Measurements from ENCODE around the gene SMAD7. TPM values are rescaled to one million over a fixed set of nuclear protein-coding genes. Genes with fewer than 3 reads are reported as not detected.

The SMAD7 gene
- total RNA-seq, 1 experiment from 2014 or later, result 12.3 TPM

DNA sequence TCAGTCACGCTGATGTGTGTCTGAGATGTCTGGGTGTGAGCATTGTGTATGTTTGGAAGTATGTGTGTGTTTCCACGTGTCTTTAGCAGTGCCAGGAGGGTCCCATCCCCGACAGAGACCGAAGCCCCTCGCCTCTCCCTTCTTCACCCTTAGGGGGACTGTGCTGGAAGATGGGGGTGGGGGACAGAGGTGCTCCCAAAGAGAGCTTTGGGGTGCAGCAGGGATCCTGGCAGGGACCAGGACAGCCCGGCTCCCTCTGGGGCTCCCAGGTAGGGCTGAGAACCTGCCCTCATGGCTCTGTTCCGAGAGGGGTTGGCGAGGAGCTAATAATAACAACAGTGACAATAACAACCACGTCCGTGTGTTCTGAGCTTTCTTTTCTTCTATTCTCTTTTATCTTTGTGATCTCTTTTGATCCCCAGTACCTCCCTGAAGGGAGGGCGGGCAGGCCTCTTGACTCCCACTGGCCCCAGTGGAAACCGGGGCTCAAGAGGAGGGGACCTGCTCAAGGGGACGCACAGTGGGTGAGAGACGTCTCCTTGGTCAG lies 57.6 kb downstream of the SMAD7 start:
- intact Hi-C loops (cut with micrococcal nuclease), result no loop called here
- POLR2A ChIA-PET, result no interaction called here
- no peak overlapping the region for H3K27ac Mint-ChIP-seq (ENCODE audit: low read depth, unreplicated experiment)
- no peak overlapping the region for H3K4me3 Mint-ChIP-seq (ENCODE audit: unreplicated experiment)
- peaks cover 7% of the 10 kb centered on the region for H3K4me1 Mint-ChIP-seq (ENCODE audit: insufficient read depth, unreplicated experiment)
- no peaks in the 10 kb centered on the region for H3K36me3 Mint-ChIP-seq (ENCODE audit: insufficient read depth, unreplicated experiment)
- H3K9me3 Mint-ChIP-seq (ENCODE audit: unreplicated experiment), result no peaks in the 10 kb centered on the region
- no TSS peak for BruUV-seq (replicated peaks)
- CTCF ChIA-PET, result no interaction called here
- TF ChIP-seq, protein P1, sequence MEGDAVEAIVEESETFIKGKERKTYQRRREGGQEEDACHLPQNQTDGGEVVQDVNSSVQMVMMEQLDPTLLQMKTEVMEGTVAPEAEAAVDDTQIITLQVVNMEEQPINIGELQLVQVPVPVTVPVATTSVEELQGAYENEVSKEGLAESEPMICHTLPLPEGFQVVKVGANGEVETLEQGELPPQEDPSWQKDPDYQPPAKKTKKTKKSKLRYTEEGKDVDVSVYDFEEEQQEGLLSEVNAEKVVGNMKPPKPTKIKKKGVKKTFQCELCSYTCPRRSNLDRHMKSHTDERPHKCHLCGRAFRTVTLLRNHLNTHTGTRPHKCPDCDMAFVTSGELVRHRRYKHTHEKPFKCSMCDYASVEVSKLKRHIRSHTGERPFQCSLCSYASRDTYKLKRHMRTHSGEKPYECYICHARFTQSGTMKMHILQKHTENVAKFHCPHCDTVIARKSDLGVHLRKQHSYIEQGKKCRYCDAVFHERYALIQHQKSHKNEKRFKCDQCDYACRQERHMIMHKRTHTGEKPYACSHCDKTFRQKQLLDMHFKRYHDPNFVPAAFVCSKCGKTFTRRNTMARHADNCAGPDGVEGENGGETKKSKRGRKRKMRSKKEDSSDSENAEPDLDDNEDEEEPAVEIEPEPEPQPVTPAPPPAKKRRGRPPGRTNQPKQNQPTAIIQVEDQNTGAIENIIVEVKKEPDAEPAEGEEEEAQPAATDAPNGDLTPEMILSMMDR (IDR thresholded peaks at IDR 0.05; ENCODE audit: unreplicated experiment), result no peak
- DNase-seq (ENCODE audit: unreplicated experiment), result no peak
- H3K27me3 Mint-ChIP-seq (ENCODE audit: insufficient read depth, unreplicated experiment), result no peaks in the 10 kb centered on the region

DNA sequence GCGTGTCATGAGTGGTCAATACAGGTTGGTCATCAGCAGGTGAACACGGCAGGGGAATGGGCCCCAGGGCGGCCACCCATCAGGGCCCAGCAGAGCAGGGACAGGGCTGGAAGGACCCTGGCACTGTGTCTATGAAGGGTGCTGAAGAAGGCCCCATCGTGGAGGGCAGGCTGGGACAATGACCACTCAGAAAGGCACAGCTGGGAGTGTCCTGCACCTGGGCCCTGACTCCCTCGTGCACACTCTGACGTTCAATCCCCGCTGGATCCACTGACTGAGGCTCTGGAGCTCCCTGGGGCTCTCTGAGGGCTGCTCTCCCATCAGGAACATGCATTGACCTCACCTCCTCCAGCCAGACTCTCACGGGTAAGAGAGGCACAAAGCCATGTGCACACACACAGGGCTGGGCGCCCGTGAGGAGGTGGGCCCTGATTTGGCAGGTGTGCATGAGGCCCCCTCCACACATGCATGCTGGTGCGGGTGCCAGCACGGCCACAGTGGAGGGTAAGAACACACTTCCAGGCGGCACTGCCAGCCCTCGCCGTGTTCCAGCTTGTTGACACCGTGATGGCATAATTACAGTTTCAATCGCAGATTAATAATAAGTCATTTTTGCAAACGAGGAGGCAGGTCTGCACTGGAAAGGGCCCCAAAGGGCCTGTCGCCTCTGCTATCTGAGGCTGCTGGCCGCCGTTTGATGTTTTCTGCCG lies 58.5 kb downstream of the SMAD7 start:
- Mint-ChIP-seq H3K27ac (ENCODE audit: low read depth, unreplicated experiment) (no peak overlapping the region), H3K9me3 (ENCODE audit: unreplicated experiment) (no peaks in the 10 kb centered on the region), H3K27me3 (ENCODE audit: insufficient read depth, unreplicated experiment) (no peaks in the 10 kb centered on the region), H3K36me3 (ENCODE audit: insufficient read depth, unreplicated experiment) (no peaks in the 10 kb centered on the region), H3K4me3 (ENCODE audit: unreplicated experiment) (no peak overlapping the region), H3K4me1 (ENCODE audit: insufficient read depth, unreplicated experiment) (peaks cover 7% of the 10 kb centered on the region)
- TF ChIP-seq, protein P1 (IDR thresholded peaks at IDR 0.05; ENCODE audit: unreplicated experiment), result no peak
- intact Hi-C loops (cut with micrococcal nuclease), result no loop called here
- ChIA-PET POLR2A (no interaction called here), CTCF (no interaction called here)
- DNase-seq (ENCODE audit: unreplicated experiment), result no peak
- BruUV-seq (replicated peaks), result no TSS peak

DNA sequence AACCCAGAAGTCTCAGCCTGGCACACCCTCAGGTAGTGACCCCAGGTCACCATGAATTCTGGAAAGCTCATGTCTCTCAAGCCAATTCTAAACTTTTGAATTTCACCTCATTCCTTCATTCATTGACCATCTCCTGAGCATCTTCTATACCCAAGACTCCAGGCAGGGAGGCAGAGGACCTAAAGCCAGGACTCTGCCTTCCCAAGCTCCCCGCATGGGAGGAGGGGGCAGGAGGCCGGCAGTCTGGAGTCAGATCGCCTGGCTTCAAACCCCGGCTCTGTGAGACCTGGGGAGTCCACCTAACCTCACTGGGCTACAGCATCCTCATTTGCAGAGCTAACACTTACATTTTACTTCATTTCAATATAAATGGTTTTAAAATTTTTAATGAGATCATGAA lies 59.0 kb downstream of the SMAD7 start:
- BruUV-seq (replicated peaks), result no TSS peak
- H3K27ac Mint-ChIP-seq (ENCODE audit: low read depth, unreplicated experiment), result no peak overlapping the region
- CTCF ChIA-PET, result no interaction called here

DNA sequence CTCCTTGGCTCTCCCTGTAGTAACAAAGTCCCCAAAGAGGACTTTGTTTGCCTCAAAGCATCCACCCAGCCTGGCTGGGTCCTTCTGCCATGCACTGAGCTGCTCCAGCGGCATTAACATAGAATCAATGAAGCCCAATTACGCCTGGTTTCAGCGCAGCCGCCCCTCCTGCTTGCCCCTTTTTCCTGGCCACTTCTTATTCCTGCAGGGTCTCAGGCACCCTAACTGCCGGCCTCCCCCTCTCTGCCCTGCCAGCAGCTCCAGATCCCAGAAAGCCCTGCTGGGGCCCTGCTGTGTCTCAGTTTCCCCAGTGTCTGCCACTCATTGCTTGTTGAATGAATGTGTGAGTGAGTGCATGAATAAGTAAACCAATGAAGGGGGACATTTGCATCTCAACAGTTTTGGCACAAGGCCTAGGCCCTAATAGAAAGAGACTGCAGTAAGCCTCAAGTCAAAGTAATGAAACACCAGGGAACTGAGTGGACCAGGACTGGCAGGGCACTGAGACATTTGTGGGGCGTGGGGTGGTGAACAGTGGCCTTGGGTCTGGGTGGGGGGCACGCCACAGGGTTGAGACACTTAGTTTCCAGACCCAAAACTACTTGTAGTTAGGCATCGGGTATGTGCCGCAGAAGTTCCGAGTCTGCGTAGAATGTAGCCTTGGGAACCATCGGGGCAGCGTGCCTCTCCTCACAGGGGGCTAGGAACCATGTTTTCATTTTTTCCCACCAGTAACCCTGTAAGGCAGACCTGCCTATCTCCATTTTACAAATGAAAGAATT lies 60.6 kb downstream of the SMAD7 start:
- no peaks in the 10 kb centered on the region for H3K4me1 Mint-ChIP-seq (ENCODE audit: insufficient read depth, unreplicated experiment)

More for the DNA sequence above, 59.0 kb downstream of the SMAD7 start:
- TF ChIP-seq, protein P1 (IDR thresholded peaks at IDR 0.05; ENCODE audit: unreplicated experiment), result no peak
- Mint-ChIP-seq H3K9me3 (ENCODE audit: unreplicated experiment) (no peaks in the 10 kb centered on the region), H3K27me3 (ENCODE audit: insufficient read depth, unreplicated experiment) (no peaks in the 10 kb centered on the region), H3K36me3 (ENCODE audit: insufficient read depth, unreplicated experiment) (no peaks in the 10 kb centered on the region), H3K4me1 (ENCODE audit: insufficient read depth, unreplicated experiment) (peaks cover 3% of the 10 kb centered on the region), H3K4me3 (ENCODE audit: unreplicated experiment) (no peak overlapping the region)
- no peak for DNase-seq (ENCODE audit: unreplicated experiment)
- intact Hi-C loops (cut with micrococcal nuclease), result no loop called here
- POLR2A ChIA-PET, result no interaction called here

More for the DNA sequence above, 60.6 kb downstream of the SMAD7 start:
- TF ChIP-seq, protein P1 (IDR thresholded peaks at IDR 0.05; ENCODE audit: unreplicated experiment), result no peak
- POLR2A ChIA-PET, result no interaction called here
- intact Hi-C loops (cut with micrococcal nuclease), result no loop called here
- Mint-ChIP-seq H3K9me3 (ENCODE audit: unreplicated experiment) (no peaks in the 10 kb centered on the region), H3K27ac (ENCODE audit: low read depth, unreplicated experiment) (no peak overlapping the region), H3K36me3 (ENCODE audit: insufficient read depth, unreplicated experiment) (no peaks in the 10 kb centered on the region), H3K27me3 (ENCODE audit: insufficient read depth, unreplicated experiment) (no peaks in the 10 kb centered on the region), H3K4me3 (ENCODE audit: unreplicated experiment) (no peak overlapping the region)
- DNase-seq (ENCODE audit: unreplicated experiment), result no peak
- CTCF ChIA-PET, result interaction anchor here (0.6 kb wide), 1 partner anchor 66 kb away, joined by 3 read pairs; no protein-coding TSS in a partner anchor
- BruUV-seq (replicated peaks), result no TSS peak
